Hematopoietic multipotent progenitor cell treated with erythropoietin and hydrocortisone succinate and interleukin-3 and kit ligand, for 6 days (in vitro differentiated cells): Measurements from ENCODE around the gene AMBP.
A peak's percentile ranks its signal among the peaks of the same experiment; 100 is the strongest.
"Not testable (repeated sequence)": the region's sequence is repeated elsewhere in the genome, so short reads cannot be mapped to it uniquely, and the experiment has no call there.

Experiments used
- DNase-seq: peaks from one replicate; pipeline ENCODE4 v3.0.0-alpha.2; 2015

The AMBP gene

DNA sequence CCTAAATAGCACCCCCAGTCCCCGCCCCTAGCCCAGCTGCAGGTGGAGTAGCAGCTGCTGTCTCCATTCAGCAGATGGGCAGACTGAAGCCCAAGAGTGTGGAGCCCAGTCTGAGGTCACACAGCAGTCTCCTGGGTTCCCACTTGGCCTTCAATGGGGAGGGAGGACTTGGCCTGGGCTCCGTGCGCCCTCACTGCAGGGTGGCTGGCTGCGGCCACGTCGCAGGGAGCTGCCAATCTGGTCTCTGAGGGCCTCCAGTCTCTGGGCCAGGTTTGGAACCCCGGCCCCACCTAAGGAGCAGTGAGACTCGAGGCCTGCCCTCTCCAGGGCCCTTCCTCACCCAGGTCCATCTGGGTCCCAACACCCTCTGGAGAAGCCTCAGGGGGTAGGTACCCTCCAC, 13.6 kb upstream of the AMBP start:
- no peak for DNase-seq

DNA sequence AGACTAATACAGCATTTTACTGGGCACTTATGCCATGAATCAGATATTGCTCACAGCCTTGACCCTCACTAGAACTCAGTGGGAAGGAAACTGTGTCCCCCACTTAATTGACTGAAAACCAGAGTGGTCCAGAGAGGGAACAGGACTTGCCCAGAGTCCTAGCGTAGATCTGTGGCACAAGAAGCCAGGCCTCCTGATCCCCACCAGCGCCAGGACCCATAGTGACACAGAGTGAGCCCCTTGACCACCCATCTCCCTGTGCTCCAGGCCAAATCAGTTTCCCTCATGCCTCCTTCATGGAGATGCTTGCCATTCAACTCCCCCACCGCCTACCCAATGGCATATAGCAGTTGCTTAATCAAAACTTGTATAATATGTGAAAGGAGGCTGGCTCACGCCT, 12.7 kb upstream of the AMBP start:
- DNase-seq = no peak

DNA sequence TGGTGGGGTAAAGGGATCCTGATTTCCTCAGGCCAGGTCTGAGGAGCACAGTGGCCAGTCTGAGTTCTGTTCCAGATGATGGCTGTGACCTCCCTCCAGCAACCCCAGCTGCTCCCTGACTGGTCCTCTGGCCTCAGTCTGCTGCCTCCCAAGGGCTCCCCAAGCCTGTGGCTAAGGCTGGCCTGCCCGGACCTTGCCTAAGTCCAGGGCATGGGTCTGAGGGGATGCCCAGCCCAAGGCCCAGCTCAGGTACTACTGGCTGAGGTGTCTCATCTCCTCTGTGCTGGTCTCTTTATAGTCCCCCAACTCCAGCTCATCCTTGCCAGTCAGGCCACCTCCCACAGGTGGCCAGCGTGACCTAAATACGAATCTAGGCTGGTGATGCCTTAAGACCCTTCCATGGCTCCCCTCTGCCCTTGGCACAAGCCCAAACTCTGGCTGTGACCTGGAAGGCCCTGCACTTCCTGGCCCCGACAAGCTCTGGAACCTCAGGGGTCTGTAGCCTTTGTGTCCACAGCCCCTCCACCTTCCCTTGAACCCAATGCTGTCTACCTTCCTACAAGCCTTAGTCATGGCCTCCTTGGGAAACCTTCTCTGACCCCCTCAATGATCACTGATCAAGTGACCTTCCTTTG, 11.2 kb upstream of the AMBP start:
- no peak for DNase-seq

DNA sequence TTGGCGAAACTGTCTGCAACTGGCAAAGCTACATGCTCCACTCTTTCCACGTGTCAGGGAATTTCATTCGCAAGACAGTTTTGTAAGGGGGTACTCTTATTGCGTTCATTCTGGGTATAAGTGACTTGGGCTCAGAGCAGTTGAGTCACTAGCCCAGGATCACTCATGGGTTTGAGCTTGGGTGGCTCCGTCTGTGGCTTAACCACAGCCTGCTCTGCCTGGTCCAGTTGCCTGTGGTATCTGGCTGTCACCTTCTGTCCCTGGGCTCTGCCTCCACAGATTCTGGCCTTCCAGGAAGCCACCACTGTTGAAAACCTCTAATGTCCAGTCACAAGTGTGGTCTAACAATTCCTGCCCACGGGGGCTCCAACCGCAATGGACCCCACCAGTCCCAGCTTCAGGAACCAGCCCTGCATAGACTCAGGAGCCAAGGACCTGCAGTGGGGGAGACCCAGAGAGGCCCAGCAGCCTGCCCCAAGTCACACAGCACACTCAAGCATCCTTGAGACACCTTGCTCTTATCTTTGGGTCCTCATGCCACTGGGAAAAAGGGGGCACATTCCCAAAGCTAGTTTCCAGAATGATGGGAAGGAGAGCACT, 10.6 kb upstream of the AMBP start:
- DNase-seq = no peak

DNA sequence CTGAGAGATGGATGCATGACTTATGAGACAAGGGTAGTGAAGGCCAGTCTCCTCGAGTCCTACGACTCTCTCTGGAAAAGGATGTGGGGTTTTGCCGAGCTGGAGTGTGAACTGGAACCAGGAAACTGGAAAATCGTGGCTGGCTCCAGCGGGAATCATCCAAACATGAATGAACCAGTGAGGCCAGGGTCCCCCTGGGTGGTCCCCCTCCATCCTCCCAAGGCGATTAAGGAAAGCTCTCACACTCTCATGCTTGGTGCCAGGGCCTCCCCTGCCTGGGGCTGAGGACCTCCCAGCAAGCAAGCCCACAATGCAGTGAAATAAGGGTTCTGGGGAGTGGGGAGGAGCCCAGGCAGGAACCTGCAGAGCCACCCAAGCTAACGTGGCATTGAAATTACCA, 9.6 kb upstream of the AMBP start:
- no peak for DNase-seq

DNA sequence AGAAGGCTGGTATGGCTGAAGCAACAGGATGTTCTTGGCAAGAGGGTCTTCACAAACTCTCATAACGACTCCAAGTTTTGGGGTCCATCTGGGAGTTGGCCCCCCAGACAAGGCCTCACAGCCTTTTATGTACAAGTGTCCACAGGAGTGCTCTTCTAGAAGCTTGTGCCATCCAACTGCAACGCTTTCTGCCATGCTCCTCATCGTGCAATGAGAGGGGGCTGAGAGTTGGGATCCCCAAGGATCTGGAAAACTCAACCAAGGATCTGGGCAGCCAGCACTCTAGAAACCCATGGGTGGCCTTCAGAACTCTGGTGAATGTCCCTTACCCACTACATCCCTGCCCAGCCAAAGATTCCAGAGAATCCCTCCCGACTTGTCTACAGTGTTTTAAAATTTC, 8.5 kb upstream of the AMBP start:
- DNase-seq = no peak

DNA sequence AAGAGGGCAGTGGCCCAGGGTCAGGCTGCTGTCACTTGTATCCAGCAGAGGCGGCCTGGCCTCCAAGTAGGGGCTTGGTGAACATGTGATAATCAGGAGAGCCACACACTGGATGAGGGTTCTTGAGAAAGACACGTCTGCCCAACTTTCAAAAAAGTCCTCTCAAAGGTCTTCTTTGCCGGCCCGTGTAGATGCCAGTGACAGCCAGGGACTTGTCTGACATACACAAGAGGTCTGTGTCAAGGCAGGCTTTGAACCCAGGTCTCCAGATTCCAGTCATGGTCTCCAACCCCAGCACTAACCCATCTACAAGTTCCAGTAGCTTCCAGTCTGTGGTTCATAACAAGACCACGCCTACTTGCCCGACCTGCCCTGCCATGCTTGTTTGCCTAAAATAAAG, 7.9 kb upstream of the AMBP start:
- DNase-seq = no peak

DNA sequence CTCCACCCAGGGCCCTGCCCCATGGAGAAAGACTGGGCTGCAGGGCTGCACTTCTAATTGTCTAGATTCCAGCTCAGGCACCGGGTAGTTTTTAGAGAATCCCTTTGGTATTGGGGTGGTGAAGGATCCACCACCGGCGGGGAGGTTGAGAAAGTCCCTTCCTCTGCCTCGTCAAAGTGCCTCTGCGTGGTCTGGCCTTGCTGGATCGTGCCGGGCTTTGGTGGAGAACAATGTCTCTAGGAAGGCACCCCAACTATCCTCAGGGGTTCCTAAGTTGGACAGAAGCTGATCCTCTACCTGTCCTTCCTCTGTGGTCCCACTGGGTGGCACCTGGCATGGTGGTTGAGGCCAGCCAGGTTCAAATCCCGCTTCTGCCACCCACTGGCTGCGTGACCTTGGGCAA, 7.3 kb upstream of the AMBP start:
- DNase-seq = no peak

DNA sequence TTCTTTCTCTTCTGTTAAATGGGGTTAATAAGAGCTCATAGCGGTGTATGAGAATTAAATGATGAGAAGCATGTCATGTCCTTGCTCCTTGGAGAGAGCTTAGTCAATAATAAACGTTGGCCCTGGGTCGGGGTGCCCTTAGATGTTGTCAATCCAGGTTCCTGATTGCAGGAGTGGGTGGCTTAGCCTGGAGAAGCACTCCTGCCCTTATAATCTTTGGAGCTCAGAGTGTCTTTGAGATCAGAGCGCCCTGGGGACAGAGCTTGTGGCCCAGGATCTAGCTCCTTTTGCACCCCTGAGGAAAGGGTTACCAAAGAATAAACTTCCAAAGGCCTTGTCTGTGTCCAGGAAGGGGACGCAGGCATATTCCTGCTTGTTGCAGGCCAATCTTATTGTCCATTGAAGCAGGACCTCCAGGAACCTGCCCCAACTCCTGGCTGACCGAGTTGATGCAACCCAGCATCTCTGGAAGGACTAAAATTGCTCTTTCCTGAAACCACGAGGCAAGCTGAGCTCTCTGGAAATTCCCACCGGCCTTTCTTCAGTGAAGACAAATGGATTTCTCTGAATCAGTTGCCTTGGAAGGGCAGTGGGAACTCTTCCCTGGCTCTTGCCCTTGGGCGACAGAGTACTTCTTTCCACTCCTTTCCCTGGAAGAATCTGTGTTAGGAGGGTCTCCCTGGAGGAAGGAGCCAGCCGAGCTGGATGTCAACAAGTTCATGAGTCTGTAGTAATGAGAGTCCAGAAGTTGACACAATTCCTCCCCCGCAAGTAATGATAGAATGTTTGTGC, 6.4 kb upstream of the AMBP start:
- no peak for DNase-seq

DNA sequence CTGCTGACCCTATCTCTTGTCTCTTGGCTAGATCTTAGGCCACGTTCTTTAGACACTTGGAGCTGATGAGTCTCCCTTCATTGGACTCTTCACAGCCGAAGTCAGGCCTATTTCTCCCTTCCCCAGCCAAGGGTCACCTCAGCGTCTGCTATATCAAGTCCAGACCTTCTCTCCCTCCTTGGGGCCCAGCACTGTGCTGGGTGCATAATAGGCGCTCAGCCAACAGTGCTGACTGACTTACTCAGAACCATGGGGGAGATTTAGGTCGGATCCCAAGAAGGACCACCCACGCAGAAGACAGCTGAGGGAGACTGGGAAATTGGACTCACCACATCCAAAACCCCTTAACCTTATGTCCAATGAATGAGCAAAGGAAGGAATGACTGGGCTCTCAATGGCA, 5.6 kb upstream of the AMBP start:
- DNase-seq = no peak

DNA sequence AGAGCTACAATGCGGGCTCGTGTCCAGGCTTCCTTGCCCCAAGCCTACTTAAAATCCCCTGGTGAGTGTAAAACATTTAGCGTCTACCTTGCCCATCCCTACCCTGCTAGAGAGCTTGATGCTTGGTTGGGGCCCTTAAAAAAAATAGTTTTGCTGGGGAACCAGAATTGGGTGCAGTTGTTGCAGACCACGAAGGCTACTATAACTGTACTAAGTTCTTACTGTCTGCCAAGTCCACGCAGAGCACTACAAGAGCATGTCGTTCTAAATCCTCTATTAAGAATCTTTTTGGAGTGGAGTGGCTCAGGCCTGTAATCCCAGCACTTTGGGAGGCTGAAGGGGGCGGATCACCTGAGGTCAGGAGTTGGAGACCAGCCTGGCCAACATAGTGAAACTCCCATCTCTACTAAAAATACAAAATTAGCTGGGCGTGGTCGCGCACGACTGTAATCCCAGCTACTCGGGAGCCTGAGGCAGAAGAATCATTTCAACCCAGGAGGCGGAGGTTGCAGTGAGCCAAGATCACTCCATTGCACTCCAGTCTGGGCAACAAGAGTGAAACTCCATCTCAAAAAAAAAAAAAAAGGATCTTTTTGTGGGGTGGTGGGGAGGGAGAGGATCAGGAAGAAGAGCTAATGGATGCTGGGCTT, 4.8 kb upstream of the AMBP start:
- DNase-seq = not testable (repeated sequence)

DNA sequence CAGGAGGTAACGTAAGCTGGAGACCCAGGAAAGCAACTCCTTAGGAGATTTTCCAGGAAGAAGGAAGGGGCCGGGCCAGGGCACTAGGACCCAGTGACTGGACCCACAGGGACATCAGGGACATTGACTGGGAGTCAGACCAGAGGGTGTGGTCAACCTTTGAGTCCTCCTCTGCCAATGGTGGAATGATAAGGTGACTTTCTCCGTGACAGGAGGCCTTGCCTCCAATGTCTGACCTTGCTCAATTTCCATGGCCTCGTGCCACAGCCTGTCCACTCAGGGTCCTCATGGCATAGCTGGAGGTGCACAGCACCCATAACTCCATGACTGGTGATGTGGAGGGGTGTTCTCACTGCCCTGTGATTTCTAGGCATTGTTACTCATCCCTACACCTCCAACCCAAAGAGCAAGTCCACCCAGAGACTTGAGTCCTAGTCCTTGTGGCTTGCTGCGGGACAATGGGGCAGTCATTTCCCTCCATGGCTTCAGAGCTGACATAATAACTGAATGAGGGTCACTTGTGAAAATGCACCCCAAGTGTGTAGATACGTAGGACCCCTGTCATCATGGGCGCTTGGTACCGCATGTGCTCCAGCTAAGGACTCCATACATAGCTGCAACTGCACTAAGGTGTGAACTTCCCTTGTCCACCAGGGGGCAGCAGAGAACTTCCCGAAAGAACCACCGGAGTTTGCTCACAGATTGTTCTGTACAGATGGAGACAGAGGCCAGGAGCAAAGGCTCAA, 4.1 kb upstream of the AMBP start:
- DNase-seq = peak; percentile 92

DNA sequence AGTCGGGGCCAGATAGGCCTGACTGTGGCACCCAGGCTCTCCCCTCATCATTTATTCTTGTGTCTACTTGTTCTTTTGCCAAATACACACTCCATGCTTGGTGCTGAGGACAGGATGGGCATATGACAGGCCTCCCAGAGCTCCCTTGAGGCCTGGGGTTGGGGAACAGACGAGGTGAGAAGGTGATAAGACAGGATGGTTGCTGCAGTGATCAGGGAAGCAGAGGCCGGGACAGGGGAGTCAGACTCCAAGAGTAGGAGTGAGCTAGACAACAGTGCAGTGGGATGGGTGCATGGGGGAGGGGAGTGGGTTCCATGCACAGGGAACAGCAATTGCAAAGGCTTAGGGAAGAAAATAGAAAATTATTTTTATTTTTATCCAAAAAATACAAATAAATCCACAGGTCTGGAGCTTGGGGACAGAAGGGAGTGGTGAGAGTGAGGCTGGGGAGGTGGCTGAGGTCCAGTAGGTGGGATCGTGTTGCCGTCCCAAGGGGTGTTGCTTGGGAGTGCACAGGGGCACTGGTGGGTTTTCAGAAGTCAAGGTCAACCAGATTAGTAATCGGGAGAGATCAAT, 3.4 kb upstream of the AMBP start:
- no peak for DNase-seq

DNA sequence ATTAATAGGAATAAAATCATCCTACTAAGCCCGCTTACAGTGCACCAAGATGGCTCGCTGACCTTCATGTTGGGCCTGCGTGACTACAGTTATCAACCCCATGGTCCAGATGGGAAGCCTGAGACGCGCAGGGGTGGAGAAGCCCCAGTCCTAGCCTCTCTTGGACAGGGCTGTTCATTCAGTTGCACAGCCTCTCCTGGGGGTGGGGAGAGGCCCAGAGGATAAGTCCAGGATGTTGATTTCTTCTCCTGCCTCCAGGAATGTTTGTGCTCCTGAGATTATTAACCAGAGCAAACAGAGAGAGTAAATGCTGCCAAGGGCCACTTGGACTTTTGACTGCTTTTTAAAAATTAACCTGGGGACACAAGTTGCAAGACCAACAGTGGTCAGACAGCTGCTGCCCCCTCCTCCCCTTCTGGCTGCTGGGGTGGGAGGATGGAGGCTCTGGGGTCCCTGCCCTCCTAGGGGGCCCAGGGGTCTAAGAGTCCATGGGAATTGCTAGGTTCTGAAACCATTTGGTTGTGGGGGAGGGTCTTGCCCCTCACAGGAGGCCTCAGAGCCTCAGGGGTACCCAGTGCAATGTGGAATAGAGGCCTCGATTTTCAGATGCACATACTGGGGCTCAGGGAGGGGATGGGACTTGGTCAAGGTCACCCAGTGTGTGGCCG, 2.8 kb upstream of the AMBP start:
- no peak for DNase-seq

DNA sequence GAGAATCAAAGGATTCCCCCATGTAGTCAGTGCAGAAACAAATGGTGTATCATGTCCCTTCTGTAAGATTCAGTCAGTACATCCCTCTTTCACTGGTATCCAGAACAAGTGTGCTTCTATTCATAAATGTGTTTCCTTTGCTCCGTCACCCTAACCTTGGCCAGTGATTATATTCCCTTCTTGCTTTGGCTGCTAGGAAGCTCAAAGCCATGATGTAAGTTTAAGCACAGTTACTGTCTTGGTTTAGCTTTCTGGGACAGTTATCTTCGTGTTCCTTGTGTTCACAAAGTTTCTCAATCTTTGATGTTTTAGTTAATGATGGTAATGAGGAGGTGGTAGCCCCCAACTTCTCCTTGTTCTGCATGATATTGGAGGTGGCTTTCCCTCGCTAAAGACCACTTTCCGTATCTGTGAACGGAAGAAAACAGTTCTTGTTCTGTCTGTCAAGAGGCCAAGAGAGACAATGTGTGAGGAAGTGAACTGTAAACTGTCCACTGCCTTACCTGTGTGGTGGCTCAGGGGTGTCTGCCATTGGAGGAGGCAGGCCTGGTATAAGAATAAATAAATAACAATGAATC, 2.2 kb upstream of the AMBP start:
- no peak for DNase-seq

DNA sequence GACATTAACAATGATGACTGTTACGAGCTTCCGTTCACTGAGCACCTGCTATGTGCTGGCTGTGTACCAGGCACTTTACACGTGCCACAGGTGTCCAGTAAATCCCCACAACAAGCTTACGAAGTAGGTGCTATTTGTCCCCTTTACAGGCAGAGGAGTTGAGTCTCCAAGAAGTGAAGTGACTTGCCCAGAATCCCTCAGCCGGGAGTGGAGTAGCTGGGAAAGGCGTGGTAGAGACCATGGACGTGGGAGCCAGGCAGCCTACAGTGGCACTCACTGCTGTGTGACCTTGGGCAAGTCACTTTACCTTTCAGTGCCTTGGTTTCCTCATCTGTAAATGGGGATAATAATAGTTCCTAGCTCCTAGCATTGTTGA, 669 bp upstream of the AMBP start:
- no peak for DNase-seq

DNA sequence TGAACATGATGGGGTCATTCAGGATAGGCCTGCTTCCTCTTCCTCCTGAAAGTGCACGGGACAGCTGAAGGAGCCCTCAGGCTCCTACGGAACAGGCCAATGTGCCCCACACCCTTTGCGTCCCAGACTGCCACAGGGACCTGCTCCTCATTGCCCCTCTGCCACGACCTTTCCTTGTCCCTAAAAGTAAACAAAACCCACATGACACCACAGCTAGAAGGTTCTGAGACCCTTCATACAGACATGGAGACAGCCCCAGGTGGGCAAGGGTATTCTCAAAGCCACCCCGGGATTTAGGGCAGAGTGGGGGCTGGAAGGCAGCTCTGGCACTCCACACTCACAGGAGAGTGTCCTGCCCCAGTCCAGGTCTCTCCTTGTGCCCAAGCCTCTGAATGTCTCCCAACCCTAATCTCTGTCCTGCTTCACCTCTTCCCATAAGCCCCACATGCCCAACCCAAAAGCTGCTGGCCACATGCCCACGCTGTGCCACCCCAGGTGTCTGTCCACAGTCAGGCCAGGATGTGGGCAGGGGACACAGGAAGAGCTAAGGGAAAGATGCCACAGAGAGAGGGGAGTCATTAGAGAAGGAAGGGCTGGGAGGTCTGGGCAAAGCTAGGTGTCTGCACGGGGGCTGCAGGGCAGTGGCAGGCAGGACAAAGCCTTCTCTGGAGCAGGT, 800 bp downstream of the AMBP start:
- no peak for DNase-seq

DNA sequence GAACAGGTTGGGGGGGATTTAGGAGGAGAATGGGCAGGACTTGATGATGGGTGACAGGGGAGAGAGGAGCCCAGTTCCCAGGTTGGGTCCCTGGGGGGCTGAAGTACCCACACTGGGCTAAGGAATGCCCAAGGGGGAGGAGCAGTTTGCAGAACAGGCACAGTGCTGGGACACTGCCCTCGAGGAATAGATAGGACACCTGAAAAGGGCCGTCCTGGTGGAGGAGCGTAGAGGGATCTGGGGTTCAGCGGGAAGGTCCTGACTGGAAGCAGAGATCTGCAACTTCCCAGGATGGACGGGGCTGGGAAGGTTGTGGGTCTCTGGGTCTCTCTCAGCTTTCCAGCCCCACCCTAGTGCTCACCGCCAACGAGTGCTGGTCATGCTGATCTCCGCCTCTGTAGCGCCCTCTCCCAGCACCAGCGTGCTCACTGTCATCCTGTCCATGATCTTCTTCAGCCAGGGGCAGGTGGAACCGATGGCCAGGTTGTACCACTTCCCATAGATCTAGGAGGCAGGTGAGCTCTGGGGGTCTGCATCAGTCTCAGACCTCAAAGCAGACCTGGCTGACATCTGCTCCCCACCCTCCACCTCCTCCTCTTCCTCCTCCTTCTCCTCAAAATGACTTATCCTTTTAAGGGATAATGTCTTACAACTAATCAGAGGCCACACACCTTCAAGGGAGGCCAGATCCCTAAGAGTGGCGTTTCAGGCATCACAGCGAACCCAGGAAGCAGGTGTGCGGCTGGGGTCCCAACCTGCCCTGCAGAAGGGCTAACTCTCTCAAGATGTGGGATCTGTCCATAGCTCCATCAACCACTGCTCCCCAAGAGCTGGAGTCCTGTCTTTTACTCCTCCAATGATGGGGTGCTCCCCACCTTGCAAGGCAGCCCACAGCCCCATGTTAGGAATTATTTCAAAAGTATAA, 1.6 kb downstream of the AMBP start:
- no peak for DNase-seq

DNA sequence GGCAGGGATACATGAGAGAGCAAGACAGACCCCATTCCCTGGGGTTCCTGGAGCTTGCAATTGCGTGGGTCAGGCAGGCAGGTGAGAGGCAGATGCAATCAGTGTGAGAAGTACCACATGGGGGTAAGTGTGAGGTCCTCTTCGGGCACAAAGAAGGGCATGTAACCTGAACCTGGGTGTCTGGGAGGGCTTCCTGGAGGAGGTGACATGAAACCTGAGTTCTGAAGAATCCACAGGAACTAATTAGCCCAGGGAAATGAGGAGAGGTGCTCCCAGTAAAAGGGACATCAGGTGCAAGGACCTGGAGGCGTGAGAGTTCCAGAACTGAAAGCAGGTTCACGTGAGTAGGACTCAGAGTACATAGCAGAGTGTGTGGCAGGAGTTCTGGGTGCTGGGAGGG, 2.5 kb downstream of the AMBP start:
- no peak for DNase-seq
